Medulla oblongata (tissue), 1 donor: Measurements from ENCODE around the gene MB21D2.

Experiments
- DNase-seq: peaks from one replicate; pipeline ENCODE4 v3.0.0-alpha.2; 2015; ENCODE audit errors: extremely low spot score

MB21D2 gene

DNA sequence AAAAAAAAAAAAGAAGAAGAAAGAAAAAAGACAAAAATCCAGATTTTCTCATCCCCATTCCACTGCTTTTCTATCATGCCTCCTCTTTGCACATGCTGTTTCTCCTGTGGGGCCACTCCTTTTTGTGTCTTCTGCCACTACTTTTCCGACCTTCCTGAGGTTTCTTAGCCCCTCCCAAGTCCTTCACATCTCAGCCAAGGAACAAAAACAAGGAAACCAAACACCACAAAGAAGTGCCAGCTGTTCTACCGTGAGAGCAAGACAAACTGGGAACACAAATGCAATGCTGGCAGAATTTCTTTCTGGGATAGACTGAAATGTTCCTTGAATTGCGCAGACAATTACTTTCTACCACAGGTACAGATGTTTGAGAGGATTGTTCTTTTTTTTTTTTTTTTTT lies 83.2 kb downstream of the MB21D2 start:
- no peak for DNase-seq

DNA sequence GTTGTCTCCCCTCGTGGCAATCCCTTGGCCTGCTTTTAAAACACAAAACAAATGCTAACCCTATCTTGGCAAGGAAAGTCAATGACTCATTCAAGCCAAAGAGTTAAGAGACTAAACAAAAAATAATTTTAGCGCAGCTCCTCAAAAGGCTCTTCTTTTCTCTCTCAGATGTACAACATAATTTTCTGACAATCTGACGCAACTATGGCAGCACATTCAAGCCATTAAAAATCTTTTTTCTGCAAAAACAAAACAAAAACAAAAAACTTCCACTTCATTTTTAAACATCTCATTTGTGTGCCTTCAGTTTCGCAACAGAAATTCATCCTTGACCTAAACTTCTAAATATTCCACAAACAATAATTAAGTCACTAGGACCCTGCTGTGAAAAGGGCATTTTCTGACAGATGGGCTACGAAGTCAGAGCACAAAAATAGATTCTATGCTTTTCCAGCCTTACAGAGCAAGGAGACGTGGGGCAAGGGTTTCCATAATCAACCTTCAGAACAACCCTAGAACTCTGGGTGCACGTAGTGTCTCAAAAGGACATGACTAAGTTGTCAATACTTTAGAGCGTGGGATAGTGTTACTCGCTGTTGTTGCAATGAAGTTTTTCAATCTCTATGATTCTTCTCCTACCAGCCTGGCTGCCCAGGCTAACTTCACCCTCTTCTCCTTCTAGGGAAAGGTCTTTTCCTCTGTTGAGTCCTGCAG lies 84.3 kb downstream of the MB21D2 start:
- no peak for DNase-seq

DNA sequence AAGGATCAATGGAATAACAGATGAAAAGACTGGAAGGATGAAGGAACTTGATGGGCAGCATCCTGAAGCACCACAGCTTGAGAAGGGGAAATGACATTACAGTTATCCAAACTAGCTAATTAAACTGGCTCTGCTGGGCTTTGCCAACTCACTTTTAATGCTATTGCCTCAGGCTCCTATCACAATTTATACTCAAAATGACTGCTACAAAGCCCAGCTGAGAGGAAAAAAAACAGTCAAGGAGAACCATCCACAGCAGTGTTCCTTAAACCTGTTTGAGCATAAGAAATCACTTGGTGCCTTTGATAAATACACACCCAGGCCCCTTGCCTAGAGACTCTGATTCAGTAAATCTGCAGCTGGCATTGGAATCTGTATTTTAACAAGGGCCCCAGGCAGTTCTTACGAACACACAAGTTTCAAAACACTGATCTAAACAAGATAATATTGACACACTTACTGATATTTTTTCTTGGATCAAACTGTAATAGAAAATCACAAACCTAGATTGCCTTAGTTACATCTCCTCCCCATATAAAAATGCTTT lies 85.8 kb downstream of the MB21D2 start:
- no peak for DNase-seq

DNA sequence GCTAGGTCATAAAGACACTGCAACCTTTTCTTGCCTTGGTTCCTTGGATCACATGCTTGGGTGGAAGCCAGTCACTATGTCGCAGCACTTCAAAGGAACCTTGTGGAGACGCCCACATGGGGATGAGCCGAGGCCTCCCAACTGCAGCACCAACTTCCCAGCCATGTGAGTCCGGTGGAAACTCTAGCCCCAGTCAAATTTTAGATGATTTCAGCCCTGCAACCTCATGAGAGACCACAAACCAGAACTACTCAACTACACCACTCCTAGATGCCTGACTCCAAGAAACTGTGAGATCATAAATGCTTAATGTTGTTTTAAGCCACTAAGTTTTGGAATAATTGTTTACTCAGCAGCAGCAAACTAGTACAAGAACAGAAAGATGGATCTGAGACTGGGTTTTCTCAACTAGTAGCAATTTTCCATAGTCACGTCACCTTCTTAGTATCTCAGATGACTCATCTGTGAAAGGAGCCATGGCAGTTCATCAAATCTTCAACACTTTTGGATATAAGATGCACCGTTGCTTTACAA lies 86.5 kb downstream of the MB21D2 start:
- DNase-seq, result no peak

DNA sequence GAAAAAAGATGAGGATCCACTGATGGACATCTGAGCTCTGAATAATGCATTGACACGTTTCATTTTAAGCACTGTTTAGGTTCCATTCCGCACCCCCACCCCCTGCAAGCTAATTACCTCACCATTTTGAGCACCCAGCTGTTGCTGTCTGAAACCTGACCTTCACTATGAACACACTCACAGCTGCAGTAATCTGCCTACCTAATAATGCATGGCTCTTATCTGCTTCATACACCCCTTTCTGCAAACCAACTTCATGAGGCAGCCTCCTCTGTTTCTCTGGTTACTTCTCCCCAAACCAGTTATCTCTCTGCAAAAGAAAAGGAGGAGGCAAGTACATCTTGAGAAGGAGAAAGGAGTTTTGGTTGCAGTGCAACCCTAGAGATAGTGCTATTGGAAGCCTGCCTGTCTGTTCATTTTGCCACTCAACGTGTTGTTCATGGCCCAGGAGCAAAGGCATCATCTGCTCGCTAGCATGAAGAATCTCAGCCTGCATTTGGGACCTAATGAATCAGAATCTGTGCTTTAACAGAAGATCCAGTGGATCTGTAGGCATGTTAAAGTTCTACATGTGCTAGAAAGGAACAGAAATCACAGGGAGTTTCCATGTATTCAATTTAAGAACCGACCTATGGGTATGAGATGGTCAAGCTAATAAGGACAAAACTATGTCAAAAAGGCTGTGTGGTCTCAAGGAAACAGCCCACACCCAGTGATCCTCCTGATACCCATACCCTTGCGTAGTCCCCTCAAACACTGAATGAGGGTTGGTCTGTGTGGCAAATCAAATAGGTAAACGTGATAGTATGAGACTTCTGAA lies 87.2 kb downstream of the MB21D2 start:
- no peak for DNase-seq

DNA sequence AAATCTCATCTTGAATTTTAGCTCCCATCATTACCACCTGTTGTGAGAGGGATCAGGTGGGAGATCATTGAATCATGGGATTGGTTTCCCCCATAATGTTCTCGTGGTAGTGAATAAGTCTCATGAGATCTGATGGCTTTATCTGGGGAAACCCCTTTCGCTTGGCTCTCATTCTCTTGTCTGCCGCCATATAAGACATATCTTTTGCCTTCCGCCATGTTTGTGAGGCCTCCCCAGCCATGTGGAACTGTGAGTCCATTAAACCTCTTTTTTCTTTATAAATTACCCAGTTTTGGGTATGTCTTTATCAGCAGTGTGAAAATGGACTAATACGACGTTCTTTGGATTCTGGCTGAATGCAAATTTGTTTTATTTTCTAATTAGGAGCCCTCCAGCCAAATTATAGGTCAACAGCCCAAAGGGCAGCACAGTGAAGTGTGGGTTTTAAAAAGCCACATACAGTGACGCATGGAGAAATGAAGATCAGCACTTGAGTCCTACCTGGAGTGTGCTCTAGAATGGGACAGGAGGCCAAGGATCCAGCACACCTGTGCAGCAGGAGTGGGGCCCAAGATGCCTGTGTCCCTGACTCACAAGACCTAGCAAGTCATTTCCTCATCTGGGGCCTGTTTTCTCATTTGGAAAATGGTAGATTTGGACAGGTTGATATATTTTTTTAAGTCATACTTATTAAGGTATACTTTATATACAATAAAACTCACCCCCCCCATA lies 89.6 kb downstream of the MB21D2 start:
- DNase-seq, result no peak

DNA sequence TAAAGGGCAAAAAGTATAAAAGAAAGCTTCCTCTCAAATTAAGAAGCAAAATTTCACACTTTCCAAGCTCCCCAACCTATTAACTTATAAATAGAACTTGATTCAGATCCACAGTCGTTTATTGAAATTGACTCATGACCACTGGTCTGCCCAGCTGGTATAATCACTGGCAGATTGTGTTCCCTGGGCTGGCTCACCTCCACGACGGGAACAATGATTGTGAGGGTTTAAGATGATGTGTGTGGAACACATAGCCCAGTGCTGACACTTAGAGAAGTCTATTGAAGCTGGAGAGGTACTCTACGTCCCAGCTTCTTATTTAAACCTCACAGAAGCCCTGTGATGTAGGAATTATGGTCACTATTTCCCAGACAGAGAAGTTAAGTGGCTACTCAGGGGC lies 90.4 kb downstream of the MB21D2 start:
- no peak for DNase-seq

DNA sequence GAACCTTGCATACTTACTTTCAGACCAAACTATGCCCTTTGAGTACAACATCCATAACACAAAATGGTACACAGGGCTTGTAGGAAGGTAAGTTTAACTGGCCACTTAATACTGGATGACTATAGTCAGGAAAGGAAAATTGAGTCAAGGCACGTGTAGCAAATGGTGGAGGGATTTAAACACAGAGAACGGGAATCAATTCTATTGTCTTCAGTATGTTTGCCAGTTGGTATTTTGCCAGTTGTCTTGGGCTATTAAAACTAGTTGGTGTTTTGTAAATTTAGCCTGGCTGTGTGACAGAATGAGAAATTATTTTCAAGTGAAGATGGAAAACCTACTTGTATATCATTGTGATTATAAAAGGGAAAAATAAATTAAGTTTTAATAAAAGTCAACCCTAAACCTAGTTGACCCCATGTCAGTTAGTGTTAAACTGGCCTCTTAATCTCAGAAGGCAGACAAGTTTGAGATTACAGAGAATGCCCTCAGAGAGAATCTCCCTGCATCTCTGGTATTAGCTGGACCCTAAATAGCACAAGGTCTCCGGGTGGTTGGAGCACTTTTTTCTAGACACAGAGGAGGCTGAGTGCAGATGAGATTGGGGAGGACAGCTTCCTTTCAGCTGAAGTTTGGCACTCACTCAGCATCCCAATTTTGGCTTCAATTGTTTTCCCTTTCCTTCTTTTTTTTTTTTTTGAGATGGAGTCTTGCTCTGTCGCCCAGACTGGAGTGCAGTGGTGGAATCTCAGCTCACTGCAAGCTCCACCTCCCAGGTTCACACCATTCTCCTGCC lies 91.2 kb downstream of the MB21D2 start:
- DNase-seq, result no peak

DNA sequence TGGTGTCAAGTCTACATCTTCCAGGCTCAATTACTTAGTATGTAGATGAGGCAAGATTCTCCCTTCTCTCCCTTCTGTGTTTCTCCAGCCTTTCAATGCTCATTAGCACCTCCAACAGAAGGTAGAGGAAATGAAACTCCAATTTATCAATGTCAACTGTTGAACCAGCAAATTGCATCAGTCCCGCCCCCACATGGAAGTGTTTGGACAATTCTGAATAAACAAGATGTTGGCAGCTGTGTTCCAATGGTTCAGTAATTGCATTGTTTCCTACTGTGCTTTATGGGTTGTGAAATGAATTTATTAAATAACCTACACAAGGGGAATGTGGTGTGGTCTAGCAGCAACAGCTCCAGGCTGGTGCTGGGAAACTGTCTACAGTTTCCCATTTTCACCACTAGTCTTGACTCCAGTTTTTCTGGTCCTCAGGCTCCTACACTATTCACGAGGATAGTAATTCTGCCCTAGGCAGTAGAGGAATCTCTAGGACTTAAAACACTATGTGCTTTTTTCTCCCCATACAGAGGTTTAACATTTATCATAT lies 91.9 kb downstream of the MB21D2 start:
- DNase-seq, result no peak

DNA sequence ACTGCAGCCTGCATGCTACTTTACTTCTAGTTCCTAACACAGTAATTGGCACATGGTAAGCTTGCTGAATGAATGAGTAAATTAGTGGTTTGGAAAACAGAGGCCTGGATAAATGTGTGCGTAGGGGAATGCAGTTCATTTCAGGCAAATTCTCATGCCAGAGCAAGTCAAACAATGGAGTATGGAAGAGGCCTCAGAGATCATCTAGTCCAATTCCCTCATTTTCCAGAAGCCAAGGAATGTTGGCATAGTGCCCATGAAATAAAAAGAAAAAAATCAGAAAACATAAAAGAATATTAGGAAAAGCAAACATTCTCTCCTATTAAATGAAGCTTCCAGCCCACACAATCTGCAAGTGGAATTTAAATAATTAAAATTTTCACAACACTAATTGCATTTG lies 92.4 kb downstream of the MB21D2 start:
- DNase-seq, result no peak

DNA sequence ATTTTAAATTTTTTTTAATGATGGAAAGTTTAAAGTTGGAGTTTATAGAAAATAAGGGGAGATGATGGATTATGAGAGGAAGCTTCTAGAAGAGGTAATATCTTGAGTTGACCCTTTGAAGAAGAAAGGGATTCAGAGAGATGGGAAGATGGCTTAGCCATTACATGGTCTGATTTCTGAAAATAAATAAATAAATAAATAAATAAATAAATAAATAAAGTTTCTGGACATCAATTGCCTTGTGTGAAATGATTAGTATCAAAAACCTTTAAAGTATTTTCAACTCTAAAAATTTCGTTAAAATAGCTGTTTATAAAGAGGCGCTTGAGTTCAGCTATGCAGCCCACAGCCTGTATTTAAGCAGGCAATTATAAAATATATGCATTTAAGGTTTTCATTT lies 93.3 kb downstream of the MB21D2 start:
- DNase-seq, result no peak

DNA sequence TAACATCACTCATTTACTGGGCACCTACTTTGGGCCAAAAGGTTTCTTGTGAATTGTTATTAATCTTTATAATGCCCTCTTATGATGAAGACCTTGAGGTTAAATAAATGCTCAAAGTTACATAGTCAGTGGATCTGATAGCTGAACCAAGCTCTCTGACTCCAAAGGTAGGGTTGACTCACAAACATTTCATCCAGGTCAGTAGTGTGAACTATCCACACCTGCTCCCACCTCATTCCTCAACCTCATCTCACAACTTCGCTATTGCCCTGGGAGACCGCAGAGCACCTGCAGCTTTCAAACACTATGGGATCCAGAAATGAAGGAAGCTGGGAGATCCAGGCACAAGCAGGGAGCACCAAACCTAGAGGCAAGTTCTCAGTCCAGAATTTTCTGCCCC lies 96.5 kb downstream of the MB21D2 start:
- DNase-seq, result no peak

DNA sequence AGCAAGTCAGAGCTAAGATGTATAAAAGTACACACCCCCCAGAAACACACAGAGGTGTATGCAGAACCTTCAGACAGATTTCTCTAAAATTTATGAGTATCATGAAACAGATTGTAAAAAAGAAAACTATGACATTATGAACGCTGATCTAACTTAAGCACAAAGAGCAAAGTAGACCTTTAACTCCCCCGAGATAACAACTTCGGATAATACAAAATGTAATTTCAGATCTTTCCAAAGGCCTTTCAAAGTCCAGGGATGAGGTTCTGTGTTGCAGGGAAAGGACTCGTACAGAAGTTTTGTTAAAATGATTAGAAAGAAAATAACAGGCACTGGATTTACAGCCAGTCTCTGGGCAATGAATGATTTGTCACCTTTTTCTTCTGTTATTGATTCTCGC lies 97.5 kb downstream of the MB21D2 start:
- DNase-seq, result no peak

DNA sequence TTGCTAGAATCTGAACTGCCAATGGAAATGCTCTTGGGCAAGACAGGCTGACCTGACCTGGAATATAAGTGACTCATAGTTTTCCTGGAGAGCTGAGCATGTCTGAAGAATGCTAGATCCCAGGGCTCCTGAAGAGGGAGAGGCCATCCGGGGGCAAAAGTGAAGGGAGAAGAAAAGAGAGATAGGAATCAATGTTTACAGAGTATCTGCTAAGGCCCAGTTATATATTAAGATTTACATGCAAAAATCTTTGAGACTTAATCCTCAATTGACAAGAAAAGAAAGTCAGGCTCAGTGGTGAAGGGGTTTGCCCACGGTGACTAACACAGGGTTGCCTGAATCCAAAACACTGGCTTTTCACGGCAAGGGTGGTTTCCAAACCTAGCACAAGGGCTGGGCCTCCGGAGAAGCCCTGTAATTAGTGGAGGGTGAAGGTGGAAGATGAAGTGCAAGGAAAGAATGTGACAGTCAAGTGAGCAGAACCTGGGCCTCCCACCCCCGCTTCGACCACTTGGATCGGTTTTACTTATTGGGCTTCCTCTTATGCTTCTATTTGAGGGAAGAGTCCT lies 98.6 kb downstream of the MB21D2 start:
- no peak for DNase-seq

DNA sequence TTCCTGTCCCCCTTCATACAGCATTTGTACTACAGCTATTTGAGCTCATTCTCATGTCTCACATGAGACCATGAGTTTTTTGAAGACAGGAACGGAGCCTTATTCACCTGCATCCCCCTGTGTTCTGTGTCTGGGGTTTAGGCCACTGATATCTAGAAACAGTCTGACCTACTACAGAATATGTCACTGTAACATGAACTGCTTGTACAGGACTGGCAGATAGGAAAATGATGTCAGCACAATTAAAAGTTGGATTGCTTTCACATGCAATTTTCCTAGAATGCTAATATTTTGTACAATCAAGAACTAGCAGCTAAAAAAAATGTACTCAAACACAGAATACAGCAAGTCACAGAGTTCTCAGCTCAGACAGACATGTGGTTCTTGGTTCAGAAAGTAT lies 99.5 kb downstream of the MB21D2 start:
- no peak for DNase-seq

DNA sequence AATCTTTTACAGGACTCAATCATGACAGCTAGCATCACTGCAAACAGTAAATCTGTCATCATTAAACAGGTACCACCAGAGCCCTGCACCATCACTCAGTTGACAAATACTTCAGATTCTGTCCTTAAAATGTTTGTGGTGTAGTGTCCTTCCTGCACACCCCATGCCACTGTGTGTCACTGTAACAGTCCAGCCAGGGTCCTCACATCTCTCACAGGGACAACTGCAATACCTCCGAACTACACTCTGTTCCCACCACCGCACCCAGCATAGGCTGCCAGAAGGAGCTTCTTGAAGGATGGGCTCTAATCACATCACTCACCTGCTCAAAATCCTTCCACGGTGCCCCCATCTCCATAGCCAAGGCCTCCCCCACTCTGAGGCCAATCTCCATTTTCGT lies 100.2 kb downstream of the MB21D2 start:
- no peak for DNase-seq

DNA sequence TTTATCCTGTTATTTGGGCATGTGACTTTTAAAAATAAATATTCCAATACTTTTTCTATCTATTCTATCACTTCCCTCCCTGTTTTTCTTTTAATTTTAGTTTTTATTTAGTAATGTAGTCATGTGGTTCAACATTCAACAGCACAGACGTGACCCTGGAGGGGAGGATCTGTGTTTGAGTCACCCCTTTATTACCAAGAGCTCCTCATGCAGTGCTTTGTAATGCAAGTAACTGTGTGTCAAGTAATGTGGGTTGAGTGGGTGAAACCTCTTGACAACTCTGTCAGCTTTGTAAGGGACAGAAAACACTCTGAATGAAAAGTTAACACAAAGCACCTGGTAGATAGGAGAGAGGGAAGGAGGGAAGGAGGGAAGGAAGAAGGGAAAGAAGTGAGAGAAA lies 100.6 kb downstream of the MB21D2 start:
- DNase-seq, result no peak

DNA sequence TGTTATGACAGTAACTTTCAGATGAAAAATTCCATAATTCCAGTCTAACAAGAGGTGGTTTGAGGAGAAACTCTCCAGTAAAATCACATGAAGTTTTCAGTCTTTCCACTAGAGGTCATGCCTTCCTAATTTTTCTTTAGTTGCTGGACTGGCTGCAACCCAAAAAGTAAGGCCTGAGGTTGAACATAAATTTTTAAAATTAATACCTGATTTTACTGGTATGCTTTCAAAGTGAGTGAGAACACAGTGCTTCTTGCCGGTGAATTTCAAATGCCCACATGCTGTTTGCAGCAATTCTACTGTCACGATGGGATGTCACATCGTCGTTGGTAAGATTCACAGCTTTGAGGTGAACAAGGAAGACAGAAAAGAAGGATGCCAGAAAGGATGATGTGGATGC lies 101.3 kb downstream of the MB21D2 start:
- DNase-seq, result peak; percentile 81

DNA sequence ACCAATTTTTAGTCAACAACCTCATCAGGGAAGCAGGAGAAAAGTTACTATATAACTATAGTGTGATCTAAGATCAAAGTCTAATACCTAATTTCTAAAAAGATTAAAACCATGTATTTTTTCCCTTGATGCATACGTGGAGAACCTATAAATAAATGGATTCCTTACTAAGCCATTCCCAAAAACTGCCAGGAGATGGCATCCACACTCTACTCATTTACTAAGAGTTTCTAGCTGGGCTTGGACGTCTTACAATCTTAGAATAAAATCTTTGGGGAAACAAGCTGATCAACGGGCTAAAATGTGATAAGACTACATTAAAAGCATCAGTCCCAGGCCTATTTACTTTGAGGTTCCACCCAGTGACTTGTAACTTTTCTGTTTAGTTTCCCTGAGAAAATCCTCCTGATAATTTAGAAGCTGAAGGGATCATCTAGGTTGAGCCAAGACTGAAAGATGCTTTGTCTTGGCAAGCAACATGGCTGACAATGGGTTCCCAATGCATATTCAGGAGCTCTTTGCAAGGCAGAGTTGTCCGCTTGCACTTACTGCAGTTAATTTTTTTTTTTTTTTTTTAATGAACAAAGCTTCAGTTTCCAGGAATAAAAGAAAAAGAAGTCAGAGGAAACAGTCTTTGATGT lies 104.8 kb downstream of the MB21D2 start:
- peak; percentile 83 for DNase-seq

DNA sequence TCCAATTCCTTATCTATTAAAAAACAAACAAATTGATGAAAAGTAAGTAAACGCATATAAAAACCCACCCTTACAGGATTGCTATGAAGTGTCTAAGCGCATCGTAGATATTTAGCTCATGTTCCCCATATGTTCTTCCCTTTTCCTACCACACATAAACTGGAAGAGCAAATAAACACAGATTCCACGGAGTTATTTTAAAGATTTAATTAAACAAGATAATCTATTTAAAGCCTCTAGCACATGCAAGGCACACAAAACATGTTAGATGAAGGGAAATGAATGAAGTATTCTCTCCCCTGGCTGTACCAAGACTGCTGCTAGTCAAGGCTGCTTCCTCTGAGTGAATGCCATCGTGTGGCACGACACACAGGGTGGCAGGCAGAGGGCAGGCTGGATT lies 111.9 kb downstream of the MB21D2 start:
- no peak for DNase-seq
